ENCODE data around the gene SMIM38.

SMIM38 gene

GRCh38 chr11:69156673-69157155 is 979 bp downstream of the SMIM38 start:
- TF ChIP-seq CTCF (conservative IDR thresholded peaks at IDR 0.05; ENCODE audit: low read depth, low read length), result no peak
- H3K4me3 ChIP-seq (ENCODE audit: low read length), result no peak overlapping the region
- DNase-seq (ENCODE audit: low read depth), result peak; percentile 39

- no peak for DNase-seq (ENCODE audit: low read depth)
- no peak for TF ChIP-seq CTCF (conservative IDR thresholded peaks at IDR 0.05; ENCODE audit: low read depth, low read length)
- H3K4me3 ChIP-seq (ENCODE audit: low read length), result no peak overlapping the region
These were observed 1.6 kb downstream of the SMIM38 start for GRCh38 chr11:69157156-69157821.

- H3K4me3 ChIP-seq (ENCODE audit: low read length), result no peak overlapping the region
- no peak for DNase-seq (ENCODE audit: low read depth)
These were observed 2.1 kb downstream of the SMIM38 start for GRCh38 chr11:69157822-69158231.

GRCh38 chr11:69158301-69159149 is 2.8 kb downstream of the SMIM38 start:
- no peak for TF ChIP-seq CTCF (conservative IDR thresholded peaks at IDR 0.05; ENCODE audit: low read depth, low read length)
- DNase-seq (ENCODE audit: low read depth), result no peak
- H3K4me3 ChIP-seq (ENCODE audit: low read length), result no peak overlapping the region

More at GRCh38 chr11:69157822-69158231, 2.1 kb downstream of the SMIM38 start:
- no peak for TF ChIP-seq CTCF (conservative IDR thresholded peaks at IDR 0.05; ENCODE audit: low read depth, low read length)

GRCh38 chr11:69159150-69159852 is 3.6 kb downstream of the SMIM38 start:
- H3K4me3 ChIP-seq (ENCODE audit: low read length), result no peak overlapping the region
- DNase-seq (ENCODE audit: low read depth), result no peak
- TF ChIP-seq CTCF (conservative IDR thresholded peaks at IDR 0.05; ENCODE audit: low read depth, low read length), result no peak

GRCh38 chr11:69160296-69161116 is 4.8 kb downstream of the SMIM38 start:
- TF ChIP-seq CTCF (conservative IDR thresholded peaks at IDR 0.05; ENCODE audit: low read depth, low read length), result no peak
- no peak overlapping the region for H3K4me3 ChIP-seq (ENCODE audit: low read length)
- no peak for DNase-seq (ENCODE audit: low read depth)
